ENCODE data around the gene TBK1.
"Not testable (repeated sequence)": the region's sequence is repeated elsewhere in the genome, so short reads cannot be mapped to it uniquely, and the experiment has no call there.

TBK1 gene

DNA sequence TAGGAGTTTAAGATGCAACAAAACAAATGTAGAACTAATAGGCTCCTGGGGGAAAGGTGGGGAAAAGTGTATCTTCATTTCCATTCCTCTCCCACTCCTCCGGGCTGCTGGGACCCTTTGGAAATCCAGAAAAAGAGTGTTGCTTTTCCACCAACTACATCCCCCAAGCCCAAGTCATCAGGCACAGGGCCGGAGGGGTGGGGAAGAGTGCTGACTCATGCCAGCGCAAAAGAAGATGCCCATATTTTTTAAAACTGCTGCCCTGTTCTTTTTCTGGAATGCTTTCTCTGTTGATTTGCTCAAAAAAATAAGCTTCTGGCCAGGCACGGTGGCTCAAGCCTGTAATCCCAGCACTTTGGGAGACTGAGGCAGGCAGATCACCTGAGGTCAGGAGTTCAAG lies 70.9 kb downstream of the TBK1 start:
- Histone ChIP-seq H3K36me3 (ENCODE audit: insufficient read depth, low read length) (no peaks in the 10 kb centered on the region), H3K9ac (ENCODE audit: low read depth, low read length, poor library complexity, severe bottlenecking) (no peak overlapping the region), H3K79me2 (ENCODE audit: insufficient read depth, low read length) (no peaks in the 10 kb centered on the region), H3K4me2 (ENCODE audit: low read depth, low read length, poor library complexity, severe bottlenecking) (no peak overlapping the region), H3K4me3 (ENCODE audit: low read length, poor library complexity, severe bottlenecking) (no peak overlapping the region), H4K20me1 (ENCODE audit: insufficient read depth, low read length, poor library complexity, severe bottlenecking) (no peaks in the 10 kb centered on the region), H2AFZ (ENCODE audit: low read length) (no peak overlapping the region), H3K4me1 (ENCODE audit: insufficient read depth, low read length, poor library complexity, severe bottlenecking) (peaks cover 8% of the 10 kb centered on the region), H3K27me3 (ENCODE audit: insufficient read depth, low read length, poor library complexity, severe bottlenecking) (no peaks in the 10 kb centered on the region), H3K9me3 (ENCODE audit: insufficient read depth, low read depth, low read length) (no peaks in the 10 kb centered on the region), H3K9me2 (replicated peaks; ENCODE audit: low read depth, low read length) (no peaks in the 10 kb centered on the region), H3F3A (ENCODE audit: low read depth) (no peaks in the 10 kb centered on the region)
- TF ChIP-seq, protein P1, sequence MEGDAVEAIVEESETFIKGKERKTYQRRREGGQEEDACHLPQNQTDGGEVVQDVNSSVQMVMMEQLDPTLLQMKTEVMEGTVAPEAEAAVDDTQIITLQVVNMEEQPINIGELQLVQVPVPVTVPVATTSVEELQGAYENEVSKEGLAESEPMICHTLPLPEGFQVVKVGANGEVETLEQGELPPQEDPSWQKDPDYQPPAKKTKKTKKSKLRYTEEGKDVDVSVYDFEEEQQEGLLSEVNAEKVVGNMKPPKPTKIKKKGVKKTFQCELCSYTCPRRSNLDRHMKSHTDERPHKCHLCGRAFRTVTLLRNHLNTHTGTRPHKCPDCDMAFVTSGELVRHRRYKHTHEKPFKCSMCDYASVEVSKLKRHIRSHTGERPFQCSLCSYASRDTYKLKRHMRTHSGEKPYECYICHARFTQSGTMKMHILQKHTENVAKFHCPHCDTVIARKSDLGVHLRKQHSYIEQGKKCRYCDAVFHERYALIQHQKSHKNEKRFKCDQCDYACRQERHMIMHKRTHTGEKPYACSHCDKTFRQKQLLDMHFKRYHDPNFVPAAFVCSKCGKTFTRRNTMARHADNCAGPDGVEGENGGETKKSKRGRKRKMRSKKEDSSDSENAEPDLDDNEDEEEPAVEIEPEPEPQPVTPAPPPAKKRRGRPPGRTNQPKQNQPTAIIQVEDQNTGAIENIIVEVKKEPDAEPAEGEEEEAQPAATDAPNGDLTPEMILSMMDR (conservative IDR thresholded peaks at IDR 0.05; ENCODE audit: low read length): no peak
- no peak for TF ChIP-seq EZH2phosphoT487 (IDR thresholded peaks at IDR 0.05; ENCODE audit: borderline replicate concordance)

DNA sequence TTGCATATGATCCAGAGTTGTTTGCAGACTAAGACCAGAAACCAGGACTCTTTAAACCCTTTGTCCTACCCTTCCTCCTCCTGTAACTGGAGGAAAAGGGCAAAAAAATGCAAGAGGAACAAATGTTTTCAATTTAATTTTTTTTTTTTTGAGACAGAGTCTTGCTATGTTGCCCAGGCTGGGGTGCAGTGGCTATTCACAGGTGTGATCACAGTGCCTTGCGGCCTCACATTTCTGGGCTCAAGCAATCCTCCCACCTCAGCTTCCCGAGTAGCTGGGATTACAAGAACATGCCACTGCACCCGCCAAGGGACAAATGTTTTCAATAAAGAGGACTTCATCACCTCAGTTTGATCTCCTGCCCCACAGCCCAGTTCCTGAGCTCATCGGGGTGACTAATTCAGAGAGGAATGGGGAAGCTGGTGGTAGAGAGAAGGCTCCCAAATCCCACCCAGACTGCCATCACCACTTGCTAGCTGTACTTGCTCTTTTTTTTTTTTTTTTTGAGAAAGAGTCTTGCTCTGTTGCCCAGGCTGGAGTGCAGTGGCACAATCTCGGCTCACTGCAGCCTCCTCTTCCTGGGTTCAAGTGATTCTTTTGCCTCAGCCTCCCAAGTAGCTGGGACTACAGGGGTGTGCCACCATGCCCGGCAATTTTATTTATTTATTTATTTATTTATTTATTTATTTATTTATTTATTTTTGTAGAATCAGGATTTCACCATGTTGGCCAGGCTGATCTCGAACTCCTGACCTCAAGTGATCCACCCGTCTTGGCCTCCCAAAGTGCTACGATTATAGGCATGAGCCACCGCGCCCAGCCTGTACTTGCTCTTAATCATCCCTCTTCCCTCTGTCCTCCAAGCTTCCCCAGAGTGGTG lies 71.9 kb downstream of the TBK1 start:
- not testable (repeated sequence) for H2AFZ ChIP-seq (ENCODE audit: low read length); H3K9me2 ChIP-seq (replicated peaks; ENCODE audit: low read depth, low read length); H3K79me2 ChIP-seq (ENCODE audit: insufficient read depth, low read length); H3K36me3 ChIP-seq (ENCODE audit: insufficient read depth, low read length); H4K20me1 ChIP-seq (ENCODE audit: insufficient read depth, low read length, poor library complexity, severe bottlenecking); H3K9me3 ChIP-seq (ENCODE audit: insufficient read depth, low read depth, low read length); H3K9ac ChIP-seq (ENCODE audit: low read depth, low read length, poor library complexity, severe bottlenecking); H3K4me2 ChIP-seq (ENCODE audit: low read depth, low read length, poor library complexity, severe bottlenecking); H3K27me3 ChIP-seq (ENCODE audit: insufficient read depth, low read length, poor library complexity, severe bottlenecking); H3F3A ChIP-seq (ENCODE audit: low read depth); H3K4me1 ChIP-seq (ENCODE audit: insufficient read depth, low read length, poor library complexity, severe bottlenecking); H3K4me3 ChIP-seq (ENCODE audit: low read length, poor library complexity, severe bottlenecking)

DNA sequence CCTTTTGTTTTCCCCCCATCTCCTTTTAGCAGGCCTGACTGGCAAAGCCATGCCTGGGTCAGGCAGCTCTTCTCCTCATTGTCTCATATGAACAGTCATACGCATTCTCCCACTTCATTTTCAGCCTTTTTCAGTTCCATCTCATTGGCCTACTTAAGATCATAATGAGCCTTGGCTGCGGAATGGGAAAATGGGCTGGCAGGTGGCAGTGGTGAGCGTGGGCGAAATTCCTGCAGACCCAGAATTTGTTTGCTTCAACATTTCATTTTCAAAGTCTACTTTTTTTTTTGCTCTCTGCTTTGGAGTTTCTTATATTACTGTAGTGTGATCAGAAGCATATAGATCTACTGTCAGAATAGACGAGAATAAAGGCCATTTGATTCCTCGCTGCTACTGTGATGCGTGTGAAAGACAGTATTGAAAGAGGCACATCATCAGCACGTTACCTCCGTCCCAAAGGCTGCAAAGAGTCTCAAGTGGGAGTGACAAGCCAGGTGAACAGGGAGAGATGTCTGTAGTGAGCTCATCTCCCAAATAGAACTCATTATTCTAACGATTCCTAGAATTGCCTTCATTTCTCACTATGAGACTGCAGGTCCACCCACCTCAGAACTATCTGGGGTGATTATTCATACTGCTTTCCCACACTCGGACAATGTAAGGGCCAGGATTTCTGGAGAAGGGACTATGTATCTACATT lies 73.7 kb downstream of the TBK1 start:
- Histone ChIP-seq H3K9me2 (replicated peaks; ENCODE audit: low read depth, low read length) (no peaks in the 10 kb centered on the region), H3K4me1 (ENCODE audit: insufficient read depth, low read length, poor library complexity, severe bottlenecking) (peaks cover 8% of the 10 kb centered on the region), H2AFZ (ENCODE audit: low read length) (no peak overlapping the region), H3F3A (ENCODE audit: low read depth) (no peaks in the 10 kb centered on the region), H4K20me1 (ENCODE audit: insufficient read depth, low read length, poor library complexity, severe bottlenecking) (no peaks in the 10 kb centered on the region), H3K79me2 (ENCODE audit: insufficient read depth, low read length) (no peaks in the 10 kb centered on the region), H3K9ac (ENCODE audit: low read depth, low read length, poor library complexity, severe bottlenecking) (no peak overlapping the region), H3K36me3 (ENCODE audit: insufficient read depth, low read length) (no peaks in the 10 kb centered on the region), H3K4me2 (ENCODE audit: low read depth, low read length, poor library complexity, severe bottlenecking) (no peak overlapping the region), H3K9me3 (ENCODE audit: insufficient read depth, low read depth, low read length) (no peaks in the 10 kb centered on the region), H3K4me3 (ENCODE audit: low read length, poor library complexity, severe bottlenecking) (no peak overlapping the region), H3K27me3 (ENCODE audit: insufficient read depth, low read length, poor library complexity, severe bottlenecking) (no peaks in the 10 kb centered on the region)
- no peak for TF ChIP-seq EZH2phosphoT487 (IDR thresholded peaks at IDR 0.05; ENCODE audit: borderline replicate concordance)
- TF ChIP-seq, protein P1 (conservative IDR thresholded peaks at IDR 0.05; ENCODE audit: low read length): no peak
